ENCODE results near the gene KIF3B. TPM values are rescaled to one million over a fixed set of nuclear protein-coding genes. Genes with fewer than 3 reads are reported as not detected.
"Not testable (repeated sequence)": the region's sequence is repeated elsewhere in the genome, so short reads cannot be mapped to it uniquely, and the experiment has no call there.

KIF3B gene
- total RNA-seq, 1 experiment from 2014 or later, result 15.7 TPM

GRCh38 chr20:32319100-32319499 is 41.6 kb downstream of the KIF3B start:
- Histone ChIP-seq H3K9me3 (ENCODE audit: low read length) (no peaks in the 10 kb centered on the region), H3K79me2 (ENCODE audit: low read length) (peaks cover 17% of the 10 kb centered on the region; the same call in 1 of the 2 replicates), H3K4me1 (ENCODE audit: low read length) (peaks cover 7% of the 10 kb centered on the region), H3K27ac (ENCODE audit: low read length) (no peak overlapping the region), H3K27me3 (ENCODE audit: low read length) (no peaks in the 10 kb centered on the region), H3K4me3 (ENCODE audit: low read length) (no peak overlapping the region), H3K4me2 (ENCODE audit: low read depth, low read length, poor library complexity, severe bottlenecking) (no peak overlapping the region), H3K9me2 (replicated peaks; ENCODE audit: insufficient read depth, low read length) (no peaks in the 10 kb centered on the region), H3K36me3 (ENCODE audit: insufficient read depth, low read length) (peaks cover 27% of the 10 kb centered on the region; the same call in 1 of the 2 replicates), H4K20me1 (ENCODE audit: insufficient read depth, low read depth, low read length) (no peaks in the 10 kb centered on the region), H3K9ac (ENCODE audit: low read length) (no peak overlapping the region), H2AFZ (ENCODE audit: low read length) (no peak overlapping the region)
- DNase-seq, result no peak

- Histone ChIP-seq H3K27me3 (ENCODE audit: low read length) (no peaks in the 10 kb centered on the region), H3K4me2 (ENCODE audit: low read depth, low read length, poor library complexity, severe bottlenecking) (no peak overlapping the region), H3K4me3 (ENCODE audit: low read length) (no peak overlapping the region), H3K9me2 (replicated peaks; ENCODE audit: insufficient read depth, low read length) (no peaks in the 10 kb centered on the region), H4K20me1 (ENCODE audit: insufficient read depth, low read depth, low read length) (no peaks in the 10 kb centered on the region), H3K4me1 (ENCODE audit: low read length) (peaks cover 7% of the 10 kb centered on the region), H3K36me3 (ENCODE audit: insufficient read depth, low read length) (peaks cover 27% of the 10 kb centered on the region; the same call in 1 of the 2 replicates), H3K27ac (ENCODE audit: low read length) (no peak overlapping the region), H3K9ac (ENCODE audit: low read length) (no peak overlapping the region), H3K79me2 (ENCODE audit: low read length) (peaks cover 7% of the 10 kb centered on the region; the same call in 1 of the 2 replicates), H2AFZ (ENCODE audit: low read length) (no peak overlapping the region), H3K9me3 (ENCODE audit: low read length) (no peaks in the 10 kb centered on the region)
- DNase-seq, result no peak
Measured at GRCh38 chr20:32320305-32320704, 42.9 kb downstream of the KIF3B start.

GRCh38 chr20:32321390-32321789 is 43.9 kb downstream of the KIF3B start:
- peak overlapping the region; percentile 11 for H3K4me2 ChIP-seq (ENCODE audit: low read depth, low read length, poor library complexity, severe bottlenecking)
- H3K4me1 ChIP-seq (ENCODE audit: low read length), result peaks cover 7% of the 10 kb centered on the region
- no peak overlapping the region for H3K9ac ChIP-seq (ENCODE audit: low read length)
- H3K27ac ChIP-seq (ENCODE audit: low read length), result peak overlapping the region; percentile 55
- H3K9me3 ChIP-seq (ENCODE audit: low read length), result no peaks in the 10 kb centered on the region
- no peak overlapping the region for H3K4me3 ChIP-seq (ENCODE audit: low read length)
- no peak overlapping the region for H2AFZ ChIP-seq (ENCODE audit: low read length)
- no peaks in the 10 kb centered on the region for H3K27me3 ChIP-seq (ENCODE audit: low read length)
- no peaks in the 10 kb centered on the region for H4K20me1 ChIP-seq (ENCODE audit: insufficient read depth, low read depth, low read length)
- H3K9me2 ChIP-seq (replicated peaks; ENCODE audit: insufficient read depth, low read length), result no peaks in the 10 kb centered on the region
- peaks cover 29% of the 10 kb centered on the region; the same call in 1 of the 2 replicates for H3K36me3 ChIP-seq (ENCODE audit: insufficient read depth, low read length)
- peaks cover 7% of the 10 kb centered on the region; the same call in 1 of the 2 replicates for H3K79me2 ChIP-seq (ENCODE audit: low read length)
- no peak for DNase-seq

- peaks cover 30% of the 10 kb centered on the region; the same call in 1 of the 2 replicates for H3K36me3 ChIP-seq (ENCODE audit: insufficient read depth, low read length)
- not testable (repeated sequence) for H3K27ac ChIP-seq (ENCODE audit: low read length); H4K20me1 ChIP-seq (ENCODE audit: insufficient read depth, low read depth, low read length); H3K9ac ChIP-seq (ENCODE audit: low read length); H3K4me1 ChIP-seq (ENCODE audit: low read length); H2AFZ ChIP-seq (ENCODE audit: low read length); H3K27me3 ChIP-seq (ENCODE audit: low read length); H3K9me2 ChIP-seq (replicated peaks; ENCODE audit: insufficient read depth, low read length); H3K4me2 ChIP-seq (ENCODE audit: low read depth, low read length, poor library complexity, severe bottlenecking); H3K4me3 ChIP-seq (ENCODE audit: low read length); H3K9me3 ChIP-seq (ENCODE audit: low read length); H3K79me2 ChIP-seq (ENCODE audit: low read length); DNase-seq
Measured at GRCh38 chr20:32322260-32322659, 44.8 kb downstream of the KIF3B start.

DNA sequence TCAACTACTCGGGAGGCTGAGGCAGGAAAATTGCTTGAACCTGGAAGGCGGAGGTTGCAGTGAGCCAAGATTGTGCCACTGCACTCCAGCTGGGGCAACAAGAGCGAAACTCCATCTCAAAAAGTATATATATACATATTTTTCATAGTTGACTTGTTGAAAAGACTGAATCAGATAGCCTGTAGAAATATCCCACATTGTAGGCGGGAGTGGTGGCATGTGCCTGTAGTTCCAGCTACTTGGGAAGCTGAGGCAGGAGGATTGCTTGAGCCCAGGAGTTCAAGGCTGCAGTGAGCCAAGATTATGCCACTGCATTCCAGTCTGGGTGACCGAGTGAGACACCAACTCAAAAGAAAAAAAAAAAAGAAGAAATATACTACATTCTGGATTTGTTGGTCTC is 46.3 kb downstream of the KIF3B start:
- not testable (repeated sequence) for H3K4me3 ChIP-seq (ENCODE audit: low read length); DNase-seq; H3K9me2 ChIP-seq (replicated peaks; ENCODE audit: insufficient read depth, low read length); H3K9ac ChIP-seq (ENCODE audit: low read length); H3K4me2 ChIP-seq (ENCODE audit: low read depth, low read length, poor library complexity, severe bottlenecking); H3K9me3 ChIP-seq (ENCODE audit: low read length); H3K4me1 ChIP-seq (ENCODE audit: low read length); H2AFZ ChIP-seq (ENCODE audit: low read length); H3K27ac ChIP-seq (ENCODE audit: low read length); H4K20me1 ChIP-seq (ENCODE audit: insufficient read depth, low read depth, low read length); H3K79me2 ChIP-seq (ENCODE audit: low read length); H3K27me3 ChIP-seq (ENCODE audit: low read length)
- peaks cover 27% of the 10 kb centered on the region; the same call in 1 of the 2 replicates for H3K36me3 ChIP-seq (ENCODE audit: insufficient read depth, low read length)

DNA sequence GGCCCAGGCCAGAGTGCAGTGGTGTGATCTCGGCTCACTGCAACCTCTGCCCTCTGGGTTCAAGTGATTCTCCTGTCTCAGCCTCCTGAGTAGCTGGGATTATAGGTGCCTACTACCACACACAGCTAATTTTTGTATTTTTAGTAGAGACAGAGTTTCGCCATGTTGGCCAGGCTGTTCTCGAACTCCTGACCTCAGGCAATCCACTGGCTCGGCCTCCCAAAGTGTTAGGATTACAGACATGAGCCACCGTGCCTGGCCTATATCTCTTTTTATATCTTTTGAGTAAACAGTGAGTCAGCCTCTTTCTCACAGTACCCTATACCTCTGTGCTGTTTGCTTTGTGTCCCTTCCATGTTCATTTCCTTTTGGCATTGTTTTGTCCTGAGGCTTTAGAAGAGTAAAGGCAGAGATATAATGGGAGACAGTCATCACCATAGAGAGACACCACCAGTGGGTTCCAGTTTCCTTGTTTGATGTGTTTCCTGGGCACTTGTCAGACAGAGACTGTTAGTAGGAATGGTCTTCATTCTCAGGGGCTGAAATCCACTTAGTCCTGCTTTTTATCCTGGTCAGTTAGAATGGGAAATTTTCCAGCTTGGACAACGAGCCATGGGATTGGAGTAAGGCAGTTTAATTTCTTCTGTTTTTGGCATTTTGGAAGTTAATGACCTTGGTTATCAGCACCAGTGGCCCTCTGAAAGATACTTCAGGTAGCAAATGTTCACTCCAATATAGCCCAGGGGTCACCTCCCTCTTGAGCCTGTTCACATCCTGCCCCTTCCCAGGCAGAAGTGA is 48.5 kb downstream of the KIF3B start:
- Histone ChIP-seq H3K9me3 (ENCODE audit: low read length) (no peaks in the 10 kb centered on the region), H3K79me2 (ENCODE audit: low read length) (peaks cover 3% of the 10 kb centered on the region; the same call in 1 of the 2 replicates), H3K36me3 (ENCODE audit: insufficient read depth, low read length) (peaks cover 31% of the 10 kb centered on the region; the same call in 1 of the 2 replicates), H2AFZ (ENCODE audit: low read length) (no peak overlapping the region), H3K4me3 (ENCODE audit: low read length) (no peak overlapping the region), H4K20me1 (ENCODE audit: insufficient read depth, low read depth, low read length) (no peaks in the 10 kb centered on the region), H3K9me2 (replicated peaks; ENCODE audit: insufficient read depth, low read length) (no peaks in the 10 kb centered on the region), H3K27me3 (ENCODE audit: low read length) (no peaks in the 10 kb centered on the region), H3K4me1 (ENCODE audit: low read length) (peaks cover 20% of the 10 kb centered on the region), H3K4me2 (ENCODE audit: low read depth, low read length, poor library complexity, severe bottlenecking) (no peak overlapping the region), H3K9ac (ENCODE audit: low read length) (no peak overlapping the region), H3K27ac (ENCODE audit: low read length) (no peak overlapping the region)
- no peak for DNase-seq

DNA sequence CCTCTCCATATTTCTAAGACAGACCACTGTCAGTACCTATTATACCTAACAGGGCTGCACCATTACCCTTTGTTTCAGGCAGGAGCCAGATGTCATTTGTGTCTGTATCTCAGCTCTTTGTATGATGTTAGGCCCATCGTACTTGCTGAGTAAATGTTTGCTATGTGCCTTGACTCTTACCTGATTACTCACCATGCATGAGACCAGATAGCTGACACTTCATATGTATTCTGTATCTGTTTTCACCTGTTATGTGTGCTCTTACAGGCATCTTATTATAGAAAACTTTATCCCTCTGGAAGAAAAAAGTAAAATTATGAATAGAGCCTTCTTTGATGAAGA is 49.0 kb downstream of the KIF3B start:
- Histone ChIP-seq H3K9ac (ENCODE audit: low read length) (no peak overlapping the region), H3K27me3 (ENCODE audit: low read length) (no peaks in the 10 kb centered on the region), H3K36me3 (ENCODE audit: insufficient read depth, low read length) (peaks cover 32% of the 10 kb centered on the region), H2AFZ (ENCODE audit: low read length) (no peak overlapping the region), H3K4me3 (ENCODE audit: low read length) (no peak overlapping the region), H3K27ac (ENCODE audit: low read length) (no peak overlapping the region), H3K4me2 (ENCODE audit: low read depth, low read length, poor library complexity, severe bottlenecking) (no peak overlapping the region), H3K9me2 (replicated peaks; ENCODE audit: insufficient read depth, low read length) (no peaks in the 10 kb centered on the region), H3K9me3 (ENCODE audit: low read length) (no peaks in the 10 kb centered on the region), H4K20me1 (ENCODE audit: insufficient read depth, low read depth, low read length) (no peaks in the 10 kb centered on the region), H3K79me2 (ENCODE audit: low read length) (0 out of 2 replicates have a peak, but pooled peaks cover 3% of the 10 kb centered on the region), H3K4me1 (ENCODE audit: low read length) (peaks cover 23% of the 10 kb centered on the region)
- DNase-seq, result no peak

DNA sequence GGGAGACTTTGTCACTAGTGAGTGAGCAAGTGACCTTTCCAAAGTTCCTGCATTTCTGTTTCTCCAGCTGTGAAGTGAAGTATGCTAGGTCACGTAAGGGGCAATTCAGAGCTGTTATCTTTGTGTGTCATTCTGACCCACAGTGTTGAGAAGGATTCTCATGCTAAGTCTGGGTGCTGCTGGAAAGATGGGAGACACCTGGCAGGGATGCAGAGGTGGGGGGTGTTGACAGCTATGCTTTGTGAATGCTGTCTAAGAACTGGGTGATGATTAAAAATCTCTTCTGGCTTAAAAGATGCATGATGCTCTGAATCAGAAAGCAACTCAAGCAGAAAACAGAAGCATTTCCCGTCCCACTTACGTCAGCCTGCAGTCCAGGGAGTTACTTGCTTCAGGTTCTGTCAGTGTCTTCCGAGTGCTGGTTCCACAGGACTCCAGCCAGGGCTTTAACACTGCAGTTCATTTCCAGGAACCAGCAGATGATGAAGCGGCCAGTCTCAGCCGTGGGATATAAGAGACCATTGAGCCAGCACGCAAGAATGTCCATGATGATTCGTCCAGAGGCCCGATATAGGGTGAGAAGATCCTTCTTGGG is 49.7 kb downstream of the KIF3B start:
- Histone ChIP-seq H3K4me1 (ENCODE audit: low read length) (peaks cover 26% of the 10 kb centered on the region), H4K20me1 (ENCODE audit: insufficient read depth, low read depth, low read length) (no peaks in the 10 kb centered on the region), H3K27me3 (ENCODE audit: low read length) (no peaks in the 10 kb centered on the region), H3K79me2 (ENCODE audit: low read length) (no peaks in the 10 kb centered on the region), H2AFZ (ENCODE audit: low read length) (no peak overlapping the region), H3K9me3 (ENCODE audit: low read length) (no peaks in the 10 kb centered on the region), H3K4me3 (ENCODE audit: low read length) (no peak overlapping the region), H3K9ac (ENCODE audit: low read length) (no peak overlapping the region), H3K9me2 (replicated peaks; ENCODE audit: insufficient read depth, low read length) (no peaks in the 10 kb centered on the region), H3K4me2 (ENCODE audit: low read depth, low read length, poor library complexity, severe bottlenecking) (no peak overlapping the region), H3K27ac (ENCODE audit: low read length) (no peak overlapping the region), H3K36me3 (ENCODE audit: insufficient read depth, low read length) (peaks cover 34% of the 10 kb centered on the region)
- no peak for DNase-seq

Measured in Karpas-422 (cell line).